ENCODE data around the gene TACR2.

TACR2 gene

DNA sequence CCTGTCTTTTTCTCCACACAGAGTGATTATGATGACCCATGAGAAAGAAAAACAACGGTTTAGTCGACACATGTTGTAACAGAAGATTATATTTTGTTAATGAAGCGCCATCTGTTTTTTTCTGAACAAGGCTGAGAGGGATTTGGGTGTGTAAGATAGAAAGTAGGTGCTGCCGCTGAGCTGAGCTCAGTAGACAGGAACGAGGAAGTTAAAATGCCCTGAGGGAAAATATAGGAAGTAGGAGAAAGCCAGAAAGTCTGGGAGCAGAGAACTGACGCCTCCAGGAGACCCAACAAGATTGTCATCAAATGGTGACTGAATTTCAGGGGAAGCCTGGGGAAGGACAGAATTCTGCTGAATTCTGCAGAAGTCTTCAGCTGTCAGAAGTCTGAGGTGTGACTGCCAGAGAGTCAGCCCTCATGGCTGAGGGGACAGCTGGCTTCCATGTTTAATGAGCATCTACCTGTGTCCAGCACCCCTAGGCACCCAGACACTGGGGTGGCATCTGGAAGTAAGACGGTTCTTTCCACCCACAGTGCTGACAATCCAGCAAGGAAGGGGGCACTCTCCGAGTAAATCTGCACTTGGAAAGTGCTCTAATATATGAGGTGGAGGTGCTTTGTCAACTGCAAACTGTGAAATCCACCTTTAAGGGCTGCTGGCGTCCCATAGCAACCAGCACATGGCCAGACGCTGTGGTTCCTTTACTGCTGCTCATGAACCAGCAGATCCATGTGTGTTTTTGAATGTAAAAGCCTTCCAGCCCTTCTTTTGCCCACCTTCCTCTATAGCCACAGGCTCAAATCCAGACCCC lies 22.0 kb upstream of the TACR2 start:
- no peak for DNase-seq (ENCODE audit: low read depth)
- no peak overlapping the region for H3K4me3 ChIP-seq (ENCODE audit: low read depth, low read length)
- TF ChIP-seq, protein P1, sequence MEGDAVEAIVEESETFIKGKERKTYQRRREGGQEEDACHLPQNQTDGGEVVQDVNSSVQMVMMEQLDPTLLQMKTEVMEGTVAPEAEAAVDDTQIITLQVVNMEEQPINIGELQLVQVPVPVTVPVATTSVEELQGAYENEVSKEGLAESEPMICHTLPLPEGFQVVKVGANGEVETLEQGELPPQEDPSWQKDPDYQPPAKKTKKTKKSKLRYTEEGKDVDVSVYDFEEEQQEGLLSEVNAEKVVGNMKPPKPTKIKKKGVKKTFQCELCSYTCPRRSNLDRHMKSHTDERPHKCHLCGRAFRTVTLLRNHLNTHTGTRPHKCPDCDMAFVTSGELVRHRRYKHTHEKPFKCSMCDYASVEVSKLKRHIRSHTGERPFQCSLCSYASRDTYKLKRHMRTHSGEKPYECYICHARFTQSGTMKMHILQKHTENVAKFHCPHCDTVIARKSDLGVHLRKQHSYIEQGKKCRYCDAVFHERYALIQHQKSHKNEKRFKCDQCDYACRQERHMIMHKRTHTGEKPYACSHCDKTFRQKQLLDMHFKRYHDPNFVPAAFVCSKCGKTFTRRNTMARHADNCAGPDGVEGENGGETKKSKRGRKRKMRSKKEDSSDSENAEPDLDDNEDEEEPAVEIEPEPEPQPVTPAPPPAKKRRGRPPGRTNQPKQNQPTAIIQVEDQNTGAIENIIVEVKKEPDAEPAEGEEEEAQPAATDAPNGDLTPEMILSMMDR (IDR thresholded peaks at IDR 0.05; ENCODE audit: control insufficient read depth, extremely low read depth, insufficient read depth) = no peak

DNA sequence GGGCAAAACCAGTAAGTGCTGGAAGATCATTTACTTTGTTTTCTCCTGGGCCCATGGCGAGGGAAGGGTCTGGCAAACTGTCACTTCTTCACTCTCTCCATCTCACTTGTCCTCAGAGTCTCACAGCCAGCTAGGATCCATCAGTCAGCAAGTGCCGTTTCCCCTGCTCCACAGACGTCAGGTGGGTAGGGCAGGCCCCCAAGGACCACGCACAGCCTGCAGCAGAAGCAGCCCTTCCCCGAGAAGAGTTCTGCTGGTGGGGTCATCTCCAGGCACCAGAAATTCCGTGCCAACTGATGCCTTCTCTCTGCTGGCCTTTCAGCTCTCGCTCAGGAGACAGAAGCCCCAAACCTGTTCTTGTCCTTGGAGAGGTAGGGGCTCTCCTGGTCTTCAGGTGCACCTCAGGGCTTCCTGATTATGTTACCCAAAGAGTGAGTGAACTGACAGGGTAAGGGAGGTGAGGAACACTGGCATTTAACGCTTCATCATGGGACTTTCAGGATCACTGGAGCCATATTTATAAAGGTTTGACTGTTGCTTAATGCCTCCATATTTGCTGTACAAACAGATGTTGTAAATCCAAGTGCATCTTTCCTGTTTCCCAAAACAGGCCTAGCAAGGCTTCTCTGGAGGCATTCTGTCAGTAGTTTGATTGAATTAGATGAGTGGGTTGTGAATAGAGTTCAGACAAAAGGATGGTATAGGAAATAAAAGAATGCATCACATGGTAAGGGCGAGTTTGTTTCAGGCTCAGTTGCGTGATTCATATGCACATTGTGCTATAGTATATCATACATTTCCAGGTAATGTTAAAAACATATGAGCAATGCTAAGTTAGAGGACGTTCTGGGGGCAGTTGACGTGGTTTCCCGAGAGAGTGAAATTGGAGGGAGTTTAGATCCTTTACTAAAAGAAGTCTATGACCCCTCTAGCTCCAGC lies 20.9 kb upstream of the TACR2 start:
- TF ChIP-seq, protein P1 (IDR thresholded peaks at IDR 0.05; ENCODE audit: control insufficient read depth, extremely low read depth, insufficient read depth) = no peak
- no peak for DNase-seq (ENCODE audit: low read depth)
- H3K4me3 ChIP-seq (ENCODE audit: low read depth, low read length) = no peak overlapping the region

DNA sequence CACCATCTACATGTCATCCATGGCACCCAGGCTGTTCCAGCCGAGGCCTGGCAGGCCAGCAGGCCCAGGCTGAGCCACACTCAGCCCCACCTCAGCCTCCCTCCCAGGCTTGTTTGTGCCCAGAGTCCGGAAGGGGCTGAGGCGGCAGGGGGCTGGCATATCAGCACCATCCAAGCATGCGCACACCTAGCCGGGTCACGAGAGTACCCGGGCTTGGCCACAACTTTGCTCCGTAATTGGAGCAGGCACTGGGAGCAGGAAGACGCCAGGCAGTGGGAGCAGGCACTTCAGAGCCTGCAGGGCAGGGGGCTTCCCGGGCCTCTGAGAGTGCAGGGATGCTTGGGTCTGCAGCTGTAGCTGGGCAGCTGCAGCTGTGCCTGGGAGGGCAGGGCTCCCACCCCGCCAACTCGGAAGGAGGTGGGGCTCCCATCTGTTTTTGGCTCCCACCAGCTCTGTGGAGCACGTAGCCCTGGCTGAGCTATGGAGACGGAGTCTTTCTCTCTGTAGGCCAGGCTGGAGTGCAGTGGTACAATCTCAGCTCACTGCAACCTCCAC lies 19.3 kb upstream of the TACR2 start:
- no peak for DNase-seq (ENCODE audit: low read depth)
- H3K4me3 ChIP-seq (ENCODE audit: low read depth, low read length) = no peak overlapping the region
- TF ChIP-seq, protein P1 (IDR thresholded peaks at IDR 0.05; ENCODE audit: control insufficient read depth, extremely low read depth, insufficient read depth) = no peak

DNA sequence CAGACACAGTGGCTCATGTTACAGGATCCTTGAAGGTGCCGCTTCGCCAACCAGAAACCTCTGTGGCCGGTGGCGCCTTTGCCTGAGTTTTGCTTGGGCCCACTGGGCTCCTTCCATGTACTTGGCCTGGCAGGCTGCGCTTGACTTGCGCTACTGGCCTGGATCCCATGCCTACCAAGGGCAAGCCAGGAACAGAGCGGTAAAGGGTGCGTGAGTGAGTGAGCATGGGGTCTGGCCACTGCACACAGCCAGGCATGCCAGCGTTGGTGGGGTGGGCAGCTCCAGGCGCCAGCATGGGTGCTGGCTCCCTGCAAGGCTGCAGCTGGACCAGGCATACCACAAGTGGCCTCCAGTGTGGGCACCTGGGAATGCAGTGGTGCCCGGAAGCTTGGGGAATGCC lies 18.2 kb upstream of the TACR2 start:
- TF ChIP-seq, protein P1 (IDR thresholded peaks at IDR 0.05; ENCODE audit: control insufficient read depth, extremely low read depth, insufficient read depth) = no peak
- no peak for DNase-seq (ENCODE audit: low read depth)
- no peak overlapping the region for H3K4me3 ChIP-seq (ENCODE audit: low read depth, low read length)

DNA sequence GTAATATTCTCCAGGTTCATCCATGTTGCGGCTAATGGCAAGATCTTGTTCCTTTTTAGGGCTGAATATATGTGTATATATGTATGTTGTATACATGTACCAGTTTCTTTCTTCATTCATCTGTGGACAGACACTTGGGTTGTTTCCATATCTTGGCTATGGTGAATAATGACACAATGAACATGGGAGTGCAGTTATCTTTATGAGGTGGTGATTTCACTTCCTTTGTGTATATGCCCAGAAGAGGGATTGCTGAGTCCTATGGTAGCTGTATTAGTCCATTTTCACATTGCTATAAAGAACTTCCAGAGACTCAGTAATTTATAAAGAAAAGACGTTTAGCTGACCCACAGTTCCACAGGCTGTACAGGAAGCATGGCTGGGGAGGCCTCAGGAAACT lies 17.5 kb upstream of the TACR2 start:
- no peak overlapping the region for H3K4me3 ChIP-seq (ENCODE audit: low read depth, low read length)
- no peak for DNase-seq (ENCODE audit: low read depth)
- TF ChIP-seq, protein P1 (IDR thresholded peaks at IDR 0.05; ENCODE audit: control insufficient read depth, extremely low read depth, insufficient read depth) = no peak

DNA sequence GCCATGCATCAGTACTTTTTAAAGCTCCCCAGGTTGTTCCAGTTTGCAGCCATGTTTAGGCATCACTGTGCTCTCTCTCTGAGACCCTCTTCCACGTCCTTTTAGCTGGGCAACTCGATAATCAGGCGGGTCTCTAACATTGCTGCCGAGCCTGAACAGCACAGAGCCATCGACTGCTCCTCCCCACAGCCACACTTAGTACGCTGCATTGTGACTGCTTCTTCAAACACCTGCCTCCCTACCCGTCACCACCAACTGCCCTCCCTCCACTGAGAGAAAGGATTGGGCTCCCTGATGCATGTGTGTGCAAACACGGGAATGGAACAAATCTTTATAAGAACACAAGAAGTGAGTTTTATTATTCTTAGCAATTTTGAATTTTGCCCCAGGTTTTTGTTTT lies 11.4 kb upstream of the TACR2 start:
- no peak for DNase-seq (ENCODE audit: low read depth)
- TF ChIP-seq, protein P1 (IDR thresholded peaks at IDR 0.05; ENCODE audit: control insufficient read depth, extremely low read depth, insufficient read depth) = no peak
- no peak overlapping the region for H3K4me3 ChIP-seq (ENCODE audit: low read depth, low read length)
